Fibroblast of lung (primary cell): ENCODE data around the gene CACNA2D3.

Experiments
- EZH2 ChIP-seq: IDR thresholded peaks from 2 replicates; pipeline ENCODE4 v1.5.1; 2012; ENCODE audit warnings: low read length, control low read depth, mild to moderate bottlenecking; ENCODE audit errors: missing control alignments
- TF ChIP-seq, protein P1 (sequence below), 2 donors: IDR thresholded peaks in 1 of 2; conservative IDR thresholded peaks in 1 of 2; 1 replicate in 1 of 2; 2 replicates in 1 of 2; pipeline ENCODE4 v1.5.1; 2011 to 2012; ENCODE audit warnings: low read length in 2 of 2, control low read depth in 1 of 2, inconsistent platforms in 1 of 2, low read depth in 1 of 2, mild to moderate bottlenecking in 1 of 2

DNA sequence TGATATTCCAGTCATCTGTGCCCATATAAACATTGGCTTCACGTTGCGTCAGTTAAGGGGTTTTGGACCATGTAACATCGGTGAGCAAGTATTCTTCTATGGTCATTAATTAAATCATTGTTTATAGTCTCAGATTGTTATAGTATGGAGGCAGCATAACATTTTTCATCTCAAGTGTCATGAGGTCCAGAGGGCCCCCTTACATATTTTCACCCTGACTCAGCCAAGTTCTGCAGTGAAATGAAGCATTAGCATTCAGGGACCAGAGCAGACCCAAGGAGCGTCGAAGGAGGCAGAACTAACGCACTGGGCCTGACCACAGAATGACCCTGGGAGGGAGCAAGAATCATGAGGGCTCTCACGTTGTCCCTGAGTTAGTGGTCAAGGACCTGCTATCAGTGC is 634.0 kb downstream of the CACNA2D3 start:
- no peak for TF ChIP-seq EZH2
- TF ChIP-seq, protein P1, sequence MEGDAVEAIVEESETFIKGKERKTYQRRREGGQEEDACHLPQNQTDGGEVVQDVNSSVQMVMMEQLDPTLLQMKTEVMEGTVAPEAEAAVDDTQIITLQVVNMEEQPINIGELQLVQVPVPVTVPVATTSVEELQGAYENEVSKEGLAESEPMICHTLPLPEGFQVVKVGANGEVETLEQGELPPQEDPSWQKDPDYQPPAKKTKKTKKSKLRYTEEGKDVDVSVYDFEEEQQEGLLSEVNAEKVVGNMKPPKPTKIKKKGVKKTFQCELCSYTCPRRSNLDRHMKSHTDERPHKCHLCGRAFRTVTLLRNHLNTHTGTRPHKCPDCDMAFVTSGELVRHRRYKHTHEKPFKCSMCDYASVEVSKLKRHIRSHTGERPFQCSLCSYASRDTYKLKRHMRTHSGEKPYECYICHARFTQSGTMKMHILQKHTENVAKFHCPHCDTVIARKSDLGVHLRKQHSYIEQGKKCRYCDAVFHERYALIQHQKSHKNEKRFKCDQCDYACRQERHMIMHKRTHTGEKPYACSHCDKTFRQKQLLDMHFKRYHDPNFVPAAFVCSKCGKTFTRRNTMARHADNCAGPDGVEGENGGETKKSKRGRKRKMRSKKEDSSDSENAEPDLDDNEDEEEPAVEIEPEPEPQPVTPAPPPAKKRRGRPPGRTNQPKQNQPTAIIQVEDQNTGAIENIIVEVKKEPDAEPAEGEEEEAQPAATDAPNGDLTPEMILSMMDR (conservative IDR thresholded peaks at IDR 0.05 in 1 of 2, IDR thresholded peaks at IDR 0.05 in 1 of 2; ENCODE audit: low read depth in 1 of 2, low read length in 2 of 2): no peak
